Measurements from ENCODE around the gene NDOR1.

The NDOR1 gene

DNA sequence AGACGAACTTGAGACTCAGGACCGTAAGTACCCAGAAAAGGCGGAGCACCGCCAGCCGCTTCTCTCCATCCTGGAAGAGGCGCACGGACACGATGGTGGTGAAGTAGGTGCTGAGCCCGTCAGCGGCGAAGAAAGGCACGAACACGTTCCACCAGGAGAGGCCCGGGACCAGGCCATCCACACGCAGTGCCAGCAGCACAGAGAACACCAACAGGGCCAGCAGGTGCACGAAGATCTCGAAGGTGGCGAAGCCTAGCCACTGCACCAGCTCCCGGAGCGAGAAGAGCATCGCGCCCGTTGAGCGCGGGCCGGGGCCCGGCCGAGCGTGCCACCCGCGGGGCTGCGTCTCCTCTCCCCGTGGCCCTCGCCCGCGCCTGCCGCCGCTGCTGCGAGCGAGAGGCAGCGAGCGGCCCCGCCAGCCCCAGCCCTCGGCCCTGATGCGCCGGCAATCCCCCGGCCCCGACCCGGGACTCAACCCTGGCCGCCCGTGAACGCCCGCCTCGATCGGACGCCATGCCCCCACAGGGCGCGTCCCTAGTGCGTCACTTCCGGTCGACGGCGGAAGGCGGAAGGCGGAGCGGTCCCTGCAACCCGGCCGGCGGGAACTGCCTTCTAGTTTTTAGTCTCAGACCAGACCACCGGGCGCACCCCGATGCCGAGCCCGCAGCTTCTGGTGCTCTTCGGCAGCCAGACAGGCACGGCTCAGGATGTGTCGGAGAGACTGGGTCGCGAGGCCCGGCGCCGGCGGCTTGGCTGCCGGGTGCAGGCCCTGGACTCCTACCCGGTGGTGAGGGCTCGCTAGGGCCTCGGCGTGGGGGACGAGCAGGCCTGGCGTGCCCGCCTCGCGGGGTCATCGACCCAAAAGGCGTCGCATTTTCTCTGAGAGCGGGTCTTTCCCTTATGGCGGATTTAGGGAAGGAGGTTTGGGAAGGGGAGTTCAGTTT is at the start of gene NDOR1, which contains the start of gene TMEM203:
Gene NDOR1 (plus strand): TSS at position 575 of the 944 bp plus-strand sequence. CDS start 78 bp downstream, at position 653.
Gene TMEM203 (minus strand): TSS at position 523 of the 944 bp plus-strand sequence. CDS start 234 bp downstream, at position 289.
- peak; percentile 92 for DNase-seq (ENCODE audit: low spot score)
- FAIRE-seq, result peak; percentile 37

DNA sequence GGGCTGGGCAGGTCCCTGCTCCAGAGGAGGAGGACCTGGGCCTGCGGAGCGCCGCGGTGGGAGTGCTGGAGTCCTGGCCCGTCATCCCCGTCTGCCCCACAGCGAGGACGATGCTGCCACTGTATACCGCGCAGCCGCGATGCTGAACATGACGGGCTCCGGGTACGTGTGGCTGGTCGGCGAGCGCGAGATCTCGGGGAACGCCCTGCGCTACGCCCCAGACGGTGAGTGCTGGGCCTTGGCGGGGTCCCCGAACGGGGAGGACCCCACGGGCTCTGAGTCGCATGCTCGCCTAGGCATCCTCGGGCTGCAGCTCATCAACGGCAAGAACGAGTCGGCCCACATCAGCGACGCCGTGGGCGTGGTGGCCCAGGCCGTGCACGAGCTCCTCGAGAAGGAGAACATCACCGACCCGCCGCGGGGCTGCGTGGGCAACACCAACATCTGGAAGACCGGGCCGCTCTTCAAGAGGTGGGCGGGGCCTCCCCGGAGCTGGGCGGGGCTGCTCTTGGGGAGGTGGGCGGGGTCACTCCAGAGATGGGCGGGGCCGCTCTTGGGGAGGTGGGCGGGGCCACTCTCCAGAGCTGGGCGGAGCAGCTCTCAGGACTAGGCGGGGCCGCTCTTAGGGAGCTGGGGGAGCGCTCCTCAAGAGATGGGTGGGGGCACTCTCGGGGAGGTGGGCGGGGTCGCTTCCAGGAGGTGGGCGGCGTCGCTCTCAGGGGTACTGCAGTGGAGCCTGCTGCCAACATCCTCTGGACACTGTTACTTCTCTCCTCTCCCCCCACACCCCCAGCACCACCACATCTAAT is 48.7 kb upstream of the NDOR1 start:
- FAIRE-seq (no peak), DNase-seq (ENCODE audit: low spot score) (no peak)

DNA sequence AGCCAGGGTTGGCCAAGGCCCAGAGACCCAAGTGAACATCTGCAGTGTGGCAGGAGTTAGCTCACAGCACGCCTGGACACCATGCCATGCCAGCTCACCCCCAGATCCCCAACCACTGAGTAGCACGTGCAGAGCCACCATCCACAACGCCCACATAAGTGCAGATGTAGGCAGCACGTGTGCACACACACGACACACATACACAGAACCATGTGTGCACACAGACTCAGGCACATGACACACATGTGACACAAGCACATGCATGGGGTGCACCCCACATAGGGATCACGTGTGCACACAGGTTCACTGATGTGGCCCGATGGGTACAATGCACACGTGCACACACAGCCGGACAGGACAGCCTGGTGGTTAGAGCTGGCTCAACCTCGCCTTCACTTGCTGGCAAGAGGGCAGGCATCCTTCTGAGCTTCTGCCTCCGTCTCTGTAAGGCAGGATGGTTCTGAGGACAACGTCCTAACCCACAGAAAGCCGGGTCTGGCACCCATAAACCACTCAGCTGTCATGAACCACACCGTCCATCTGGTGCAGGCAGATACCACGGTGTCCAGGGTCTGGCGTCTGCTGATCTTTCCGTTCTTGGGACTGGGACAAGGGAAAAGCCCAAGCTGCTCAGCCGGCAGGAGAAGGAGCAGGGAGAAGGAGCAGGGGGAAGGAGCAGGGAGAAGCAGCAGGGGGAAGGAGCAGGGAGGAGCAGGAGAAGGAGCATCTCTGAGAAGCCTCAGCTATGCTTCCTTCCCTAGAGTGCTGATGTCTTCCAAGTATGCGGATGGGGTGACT is 47.7 kb upstream of the NDOR1 start:
- peak; percentile 76 for FAIRE-seq

DNA sequence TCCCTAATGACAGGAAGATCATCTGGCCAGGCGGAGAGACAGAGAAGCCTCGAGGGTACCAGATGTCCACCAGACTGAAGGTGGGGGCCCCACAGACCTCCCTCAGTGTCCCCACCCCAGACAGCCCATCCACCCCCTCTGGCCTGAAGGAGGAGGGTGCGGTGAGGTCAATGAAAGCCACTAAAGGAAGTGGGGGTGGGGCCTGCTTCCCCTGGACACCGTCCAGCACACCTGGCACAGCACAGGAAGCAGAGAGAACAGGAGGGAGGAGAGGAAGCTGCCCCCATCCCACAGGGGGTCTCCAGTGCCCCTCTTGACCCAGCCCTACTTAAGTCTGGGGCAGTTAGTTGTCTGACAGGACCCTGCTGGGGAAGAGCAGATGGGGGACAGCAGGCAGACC is 46.9 kb upstream of the NDOR1 start:
- DNase-seq (ENCODE audit: low spot score), result no peak
- FAIRE-seq, result no peak

More for the DNA sequence above, 47.7 kb upstream of the NDOR1 start:
- DNase-seq (ENCODE audit: low spot score), result no peak

DNA sequence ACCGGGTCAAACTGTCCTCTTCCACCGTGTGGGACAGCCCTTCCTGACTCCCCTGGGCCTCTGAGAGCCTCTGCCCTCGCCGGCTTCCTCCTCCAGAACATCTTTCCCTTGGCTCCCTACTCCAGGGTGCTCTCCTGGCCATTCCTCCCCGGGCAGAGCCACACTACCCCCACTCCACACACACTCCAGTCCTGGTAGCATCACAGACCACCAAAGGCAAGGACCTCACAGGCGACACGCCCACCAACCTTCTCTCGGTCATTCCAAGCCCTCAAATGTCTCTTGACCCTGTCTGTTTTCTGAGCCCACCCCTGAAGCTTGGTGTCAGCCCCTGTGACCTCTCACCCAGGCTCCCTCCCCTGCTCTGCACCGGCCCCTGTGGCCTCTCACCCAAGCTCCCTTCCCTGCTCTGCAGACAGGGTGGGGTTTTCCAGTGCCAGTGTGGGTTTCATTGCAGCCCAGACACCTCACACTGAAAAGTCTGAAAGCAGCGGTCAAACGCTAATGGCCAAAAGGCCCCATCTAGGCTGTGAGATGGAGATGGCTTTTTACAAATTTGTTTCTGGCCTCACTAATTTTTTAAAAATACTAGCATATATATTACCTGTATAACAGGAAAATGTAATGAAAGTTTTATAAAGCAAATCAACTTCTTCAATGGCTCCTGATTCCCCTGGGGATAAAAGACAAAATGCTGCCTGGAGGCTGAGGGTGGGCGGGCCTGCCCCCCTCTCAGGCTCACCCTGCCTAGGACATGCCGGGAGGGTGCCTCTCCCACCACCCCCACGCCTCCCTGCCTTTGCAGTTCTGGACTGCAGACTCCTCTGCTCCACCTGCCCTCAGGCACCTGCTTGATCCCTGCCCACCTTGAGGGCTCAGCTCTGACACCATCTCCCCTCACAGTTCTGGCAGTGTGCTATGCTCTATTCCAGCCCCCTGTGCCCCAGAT is 46.1 kb upstream of the NDOR1 start:
- FAIRE-seq, result no peak
- DNase-seq (ENCODE audit: low spot score), result no peak

DNA sequence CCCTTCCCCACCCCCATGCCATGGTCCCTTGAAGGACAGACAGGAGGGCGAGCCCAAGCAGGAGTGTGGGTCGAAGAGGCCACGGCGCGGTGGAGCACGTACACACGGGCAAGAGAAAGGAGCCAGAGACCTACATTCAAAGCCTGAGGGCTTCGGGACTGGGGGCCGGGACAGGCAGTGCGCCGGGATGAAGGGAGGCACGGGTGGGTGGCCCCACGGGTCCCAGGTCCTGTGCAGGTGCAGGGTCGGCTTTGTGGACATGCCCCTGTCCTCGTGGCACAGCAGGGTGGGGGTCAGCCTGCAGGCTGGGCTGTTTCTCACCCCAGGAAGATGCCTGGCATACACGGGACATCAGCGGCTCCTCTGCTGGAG is 45.5 kb upstream of the NDOR1 start:
- DNase-seq (ENCODE audit: low spot score), result no peak

DNA sequence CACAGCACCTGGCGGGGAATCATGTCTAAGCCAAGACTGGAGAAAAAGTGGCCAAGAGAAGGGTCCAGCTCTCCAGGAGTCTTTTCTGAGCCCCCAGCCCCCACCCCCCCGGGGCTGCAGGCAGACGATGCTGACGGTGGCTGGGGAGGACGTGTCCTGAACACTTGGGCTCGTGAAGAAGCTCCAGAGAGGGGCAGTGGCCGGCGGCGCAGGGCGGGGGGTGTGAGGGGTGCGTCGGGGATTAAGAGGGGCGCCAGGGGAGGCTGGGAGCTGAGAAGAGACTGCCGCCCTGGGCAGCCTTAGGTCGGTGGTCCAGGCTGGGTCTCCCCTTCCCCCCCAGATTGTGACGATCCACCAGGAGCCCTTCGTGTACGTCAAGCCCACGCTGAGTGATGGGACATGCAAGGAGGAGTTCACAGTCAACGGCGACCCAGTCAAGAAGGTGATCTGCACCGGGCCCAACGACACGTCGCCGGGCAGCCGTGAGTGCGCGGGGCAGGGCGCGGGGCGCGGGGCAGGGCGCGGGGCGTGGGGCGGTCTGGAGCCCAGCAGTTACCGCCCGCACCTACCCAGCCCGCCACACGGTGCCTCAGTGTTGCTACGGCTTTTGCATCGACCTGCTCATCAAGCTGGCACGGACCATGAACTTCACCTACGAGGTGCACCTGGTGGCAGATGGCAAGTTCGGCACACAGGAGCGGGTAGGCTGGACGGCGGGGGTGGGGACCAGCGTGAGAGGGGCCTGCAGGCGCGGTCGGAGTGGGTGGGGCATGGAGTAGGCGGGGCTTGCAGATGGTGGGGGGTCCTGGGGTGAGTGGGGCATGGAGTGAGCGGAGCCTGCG is 44.6 kb upstream of the NDOR1 start:
- DNase-seq (ENCODE audit: low spot score), result no peak
- no peak for FAIRE-seq

More for the DNA sequence above, 45.5 kb upstream of the NDOR1 start:
- no peak for FAIRE-seq

DNA sequence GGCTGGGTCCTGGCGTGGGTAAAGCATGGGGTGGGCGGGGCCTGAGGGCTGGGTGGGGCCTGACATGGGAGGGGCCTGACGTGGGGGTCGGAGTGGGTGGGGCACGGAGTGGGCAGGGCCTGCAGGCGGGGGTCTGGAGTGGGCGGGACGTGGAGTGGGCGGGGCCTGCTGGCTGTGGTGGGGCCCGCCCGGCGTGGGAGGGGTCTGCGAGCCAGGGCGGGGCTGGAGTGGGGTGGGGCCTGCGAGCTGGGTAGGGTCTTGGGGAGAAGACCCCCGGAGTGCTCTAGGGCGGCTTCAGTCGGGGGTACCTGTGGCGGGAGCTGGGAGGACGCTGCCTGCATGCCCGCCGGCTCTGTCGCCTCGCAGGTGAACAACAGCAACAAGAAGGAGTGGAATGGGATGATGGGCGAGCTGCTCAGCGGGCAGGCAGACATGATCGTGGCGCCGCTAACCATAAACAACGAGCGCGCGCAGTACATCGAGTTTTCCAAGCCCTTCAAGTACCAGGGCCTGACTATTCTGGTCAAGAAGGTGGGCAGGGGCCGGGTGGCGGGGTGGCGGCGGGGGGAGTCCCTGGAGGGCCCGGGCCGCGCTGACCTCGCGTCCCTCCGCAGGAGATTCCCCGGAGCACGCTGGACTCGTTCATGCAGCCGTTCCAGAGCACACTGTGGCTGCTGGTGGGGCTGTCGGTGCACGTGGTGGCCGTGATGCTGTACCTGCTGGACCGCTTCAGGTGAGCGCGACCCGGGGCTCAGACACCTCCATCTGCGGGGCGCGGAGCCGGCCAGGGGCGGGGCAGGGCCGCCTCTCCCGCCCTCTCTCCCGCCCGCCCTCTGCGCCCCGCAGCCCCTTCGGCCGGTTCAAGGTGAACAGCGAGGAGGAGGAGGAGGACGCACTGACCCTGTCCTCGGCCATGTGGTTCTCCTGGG is 43.7 kb upstream of the NDOR1 start:
- no peak for FAIRE-seq
- DNase-seq (ENCODE audit: low spot score), result no peak

DNA sequence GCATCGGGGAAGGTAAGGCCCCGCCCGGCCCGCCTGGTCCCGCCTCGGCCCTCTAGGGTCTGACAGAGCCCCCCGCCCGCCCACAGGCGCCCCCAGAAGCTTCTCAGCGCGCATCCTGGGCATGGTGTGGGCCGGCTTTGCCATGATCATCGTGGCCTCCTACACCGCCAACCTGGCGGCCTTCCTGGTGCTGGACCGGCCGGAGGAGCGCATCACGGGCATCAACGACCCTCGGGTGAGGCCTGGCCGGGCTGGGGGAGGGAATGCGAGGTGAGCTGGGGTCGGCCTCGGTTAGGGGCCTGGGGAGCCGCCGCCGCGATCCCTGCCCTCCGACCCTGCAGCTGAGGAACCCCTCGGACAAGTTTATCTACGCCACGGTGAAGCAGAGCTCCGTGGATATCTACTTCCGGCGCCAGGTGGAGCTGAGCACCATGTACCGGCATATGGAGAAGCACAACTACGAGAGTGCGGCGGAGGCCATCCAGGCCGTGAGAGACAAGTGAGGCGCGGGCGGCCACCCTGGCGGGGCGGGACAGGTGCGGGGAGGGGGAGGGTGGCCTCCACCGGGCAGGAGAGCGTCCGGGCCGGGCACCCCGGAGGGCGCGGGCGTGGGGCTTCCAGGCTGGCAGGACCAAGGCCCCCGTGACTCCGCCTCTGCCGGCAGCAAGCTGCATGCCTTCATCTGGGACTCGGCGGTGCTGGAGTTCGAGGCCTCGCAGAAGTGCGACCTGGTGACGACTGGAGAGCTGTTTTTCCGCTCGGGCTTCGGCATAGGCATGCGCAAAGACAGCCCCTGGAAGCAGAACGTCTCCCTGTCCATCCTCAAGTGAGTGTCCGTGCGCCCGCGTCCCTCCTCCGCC is 42.8 kb upstream of the NDOR1 start:
- DNase-seq (ENCODE audit: low spot score) (no peak), FAIRE-seq (no peak)

DNA sequence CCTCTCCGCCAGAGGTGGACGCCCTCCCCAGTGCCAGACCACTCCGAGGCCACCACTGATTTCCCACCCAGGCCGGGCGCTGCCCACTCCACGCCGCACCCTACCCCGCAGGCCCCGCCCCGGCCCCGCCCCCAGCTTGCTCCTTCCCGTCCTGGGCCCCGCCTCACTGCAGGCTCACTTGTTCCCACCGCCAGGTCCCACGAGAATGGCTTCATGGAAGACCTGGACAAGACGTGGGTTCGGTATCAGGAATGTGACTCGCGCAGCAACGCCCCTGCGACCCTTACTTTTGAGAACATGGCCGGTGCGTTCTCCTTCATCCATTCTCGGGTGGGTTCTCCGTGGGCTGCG is 42.2 kb upstream of the NDOR1 start:
- FAIRE-seq (no peak), DNase-seq (ENCODE audit: low spot score) (no peak)

DNA sequence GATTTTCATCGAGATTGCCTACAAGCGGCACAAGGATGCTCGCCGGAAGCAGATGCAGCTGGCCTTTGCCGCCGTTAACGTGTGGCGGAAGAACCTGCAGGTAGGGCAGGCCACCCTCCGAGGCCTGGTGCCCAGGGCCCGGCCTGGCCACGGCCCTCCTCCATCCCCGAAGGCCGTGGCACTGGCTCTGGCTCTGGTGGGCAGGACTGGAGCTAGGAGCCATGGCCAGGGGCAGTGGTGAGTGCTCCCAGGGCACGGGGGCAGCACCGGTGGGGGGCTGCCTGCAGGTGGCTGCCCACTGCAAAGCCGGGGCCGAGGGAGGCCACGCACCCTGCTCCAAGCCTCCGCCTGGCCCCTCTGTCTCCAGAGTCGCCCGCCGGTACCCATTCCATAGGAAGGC is 41.7 kb upstream of the NDOR1 start:
- DNase-seq (ENCODE audit: low spot score), result no peak
- no peak for FAIRE-seq

DNA sequence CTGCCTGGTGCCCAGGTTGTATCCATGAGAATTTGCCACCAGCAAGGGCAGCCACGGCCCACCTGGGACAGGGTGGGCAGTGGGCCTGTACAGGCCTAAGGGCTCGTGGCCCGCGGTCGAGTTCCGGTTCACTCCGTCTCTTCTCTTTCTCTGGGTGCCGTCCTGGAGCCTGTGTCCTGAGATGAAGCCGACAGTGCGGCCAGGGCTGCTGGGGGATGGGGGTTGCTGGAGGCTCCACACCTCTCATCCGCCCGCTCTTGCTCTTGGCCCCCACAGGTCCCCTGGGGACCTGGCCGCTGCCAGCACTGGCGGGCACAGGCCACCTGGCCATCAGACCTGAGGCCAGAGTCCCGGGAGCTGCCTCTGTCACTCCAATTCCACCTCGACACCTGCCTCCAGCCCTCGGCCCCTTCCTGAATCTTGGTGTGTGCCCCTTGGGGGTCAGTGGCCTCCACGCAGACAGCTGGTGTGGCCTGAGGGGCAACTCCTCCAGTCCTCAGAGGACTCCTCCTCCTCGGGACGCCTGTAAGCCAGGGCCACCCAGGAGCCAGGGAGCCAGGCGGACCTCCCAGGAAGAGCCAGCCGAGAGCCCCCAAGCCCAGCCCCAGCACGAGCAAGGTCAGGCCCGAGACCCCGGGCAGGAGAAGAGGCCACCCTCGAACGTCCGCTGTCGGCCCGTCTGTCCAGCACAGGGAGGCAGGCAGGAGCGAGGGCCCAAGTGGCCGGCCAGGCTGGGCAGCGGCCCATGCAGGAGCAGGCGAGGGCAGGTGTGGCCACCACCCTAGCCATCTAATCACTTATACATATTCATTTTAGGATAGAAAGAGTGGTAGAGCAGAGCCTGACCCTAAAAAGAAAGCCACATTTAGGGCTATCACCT is 40.9 kb upstream of the NDOR1 start:
- DNase-seq (ENCODE audit: low spot score) (no peak), FAIRE-seq (no peak)

DNA sequence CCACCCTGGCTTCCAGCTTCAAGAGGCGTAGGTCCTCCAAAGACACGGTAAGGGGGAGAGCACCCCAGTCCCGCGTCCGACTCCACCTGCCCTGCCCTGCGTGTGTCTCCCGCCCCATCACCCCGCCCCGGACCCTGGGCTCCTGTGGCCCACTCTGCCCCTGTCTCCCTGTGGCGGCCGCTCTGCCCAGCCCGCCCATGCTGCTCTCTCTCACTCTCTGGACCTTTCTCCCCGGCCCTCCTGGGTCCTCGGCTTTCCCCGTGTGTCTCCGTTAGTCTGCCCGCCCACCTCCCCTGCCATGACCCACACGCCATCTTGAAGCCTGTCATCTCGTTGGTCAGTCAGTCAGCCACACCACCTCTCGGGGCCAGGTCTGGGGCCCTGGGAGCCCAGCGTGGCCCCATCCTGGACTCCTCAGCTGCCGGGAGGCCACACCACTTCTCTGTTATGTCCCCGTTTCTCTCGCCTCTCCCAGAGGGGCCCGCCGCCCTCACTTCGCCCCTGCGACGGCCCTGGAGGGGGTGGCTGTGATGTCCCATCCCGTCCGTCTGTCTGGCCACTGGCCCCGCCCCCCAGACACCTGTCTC is 40.2 kb upstream of the NDOR1 start:
- DNase-seq (ENCODE audit: low spot score) (no peak), FAIRE-seq (no peak)

DNA sequence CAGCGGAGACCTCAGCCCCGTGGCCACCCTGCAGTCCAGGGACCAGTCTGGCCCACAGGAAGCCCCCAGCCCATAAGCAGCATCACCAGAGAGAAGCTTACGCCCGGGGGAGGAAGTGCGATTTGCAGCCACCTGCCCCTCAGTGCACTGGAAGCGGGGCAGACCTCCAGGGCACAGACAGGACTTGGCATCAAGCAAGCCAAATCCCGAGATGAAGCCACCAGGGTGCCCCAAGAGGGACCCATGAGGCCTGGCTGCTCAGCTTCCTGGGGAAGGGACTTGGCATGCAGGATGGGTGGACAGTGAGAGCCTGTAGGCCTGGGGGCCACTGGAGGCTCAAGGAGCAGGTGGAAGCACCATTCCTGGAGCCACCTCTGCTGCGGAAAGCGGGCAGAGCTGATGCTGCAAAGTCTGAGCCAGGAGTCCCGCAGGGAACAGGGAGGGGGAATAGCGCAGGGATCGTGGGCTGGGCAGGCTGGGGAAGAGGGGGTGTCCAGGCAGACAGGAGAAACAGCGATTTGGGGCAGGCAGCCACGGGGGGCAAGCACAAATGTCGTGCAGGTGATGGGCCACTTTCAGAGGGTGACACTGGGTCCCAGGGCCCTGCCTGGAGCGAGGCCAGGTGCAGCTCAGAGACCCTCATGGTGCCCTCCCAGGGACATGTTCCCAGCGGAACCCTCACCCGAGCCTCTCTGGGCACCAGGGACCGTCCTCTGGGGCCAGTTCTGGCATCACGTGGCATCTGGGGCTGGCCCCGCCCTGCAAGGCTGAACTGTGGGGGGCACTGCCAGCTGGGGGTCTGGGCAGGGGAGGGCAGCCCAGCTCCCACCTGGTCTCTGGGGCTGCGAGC is 38.9 kb upstream of the NDOR1 start:
- no peak for FAIRE-seq
- DNase-seq (ENCODE audit: low spot score), result no peak

DNA sequence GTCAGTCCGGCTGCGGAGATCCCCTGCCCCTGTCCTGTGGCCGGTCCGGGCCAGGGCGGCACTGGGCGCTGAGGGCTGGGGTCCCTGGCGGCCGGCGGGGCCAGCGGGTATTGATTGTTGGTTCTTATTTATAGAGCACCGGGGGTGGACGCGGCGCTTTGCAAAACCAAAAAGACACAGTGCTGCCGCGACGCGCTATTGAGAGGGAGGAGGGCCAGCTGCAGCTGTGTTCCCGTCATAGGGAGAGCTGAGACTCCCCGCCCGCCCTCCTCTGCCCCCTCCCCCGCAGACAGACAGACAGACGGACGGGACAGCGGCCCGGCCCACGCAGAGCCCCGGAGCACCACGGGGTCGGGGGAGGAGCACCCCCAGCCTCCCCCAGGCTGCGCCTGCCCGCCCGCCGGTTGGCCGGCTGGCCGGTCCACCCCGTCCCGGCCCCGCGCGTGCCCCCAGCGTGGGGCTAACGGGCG is 38.2 kb upstream of the NDOR1 start:
- no peak for FAIRE-seq

More for the DNA sequence above, 38.2 kb upstream of the NDOR1 start:
- no peak for DNase-seq (ENCODE audit: low spot score)
